Activated T-cell treated with anti-CD3 and anti-CD28 coated beads for 48 hours (primary cell): ENCODE data around the gene ZMYM5.
A peak's percentile ranks its signal among the peaks of the same experiment; 100 is the strongest.
"Not testable (repeated sequence)": the region's sequence is repeated elsewhere in the genome, so short reads cannot be mapped to it uniquely, and the experiment has no call there.

Source experiments
- DNase-seq: peaks from one replicate; pipeline ENCODE4 v3.0.0-alpha.2; 2020; ENCODE audit warnings: low read depth

ZMYM5 gene

DNA sequence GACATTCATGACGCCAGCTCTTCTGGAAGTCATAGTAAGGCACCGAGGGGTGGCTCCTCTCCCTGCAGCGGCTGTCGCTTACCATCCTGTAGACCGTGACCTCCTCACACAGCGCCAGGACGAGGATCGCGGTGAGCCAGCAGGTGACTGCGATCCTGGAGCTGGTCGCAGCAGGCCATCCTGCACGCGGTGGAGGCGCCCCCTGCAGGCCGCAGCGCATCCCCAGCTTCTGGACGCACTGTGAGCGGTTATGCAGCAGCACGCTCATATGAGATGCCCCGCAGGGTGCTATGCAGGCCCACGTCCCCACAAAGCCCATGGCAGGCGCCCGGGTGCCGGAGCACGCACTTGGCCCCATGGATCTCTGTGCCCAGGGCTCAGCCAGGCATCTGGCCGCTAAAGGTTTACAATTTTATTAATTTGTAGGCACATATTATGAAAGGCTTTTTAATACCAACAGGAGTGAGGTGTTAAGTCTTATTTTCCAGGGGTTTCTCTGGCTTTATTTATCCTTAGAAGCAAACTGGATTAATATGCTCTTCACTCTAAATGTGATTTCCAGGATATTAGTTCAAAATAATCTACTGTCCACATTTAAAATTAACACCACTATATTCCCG, 45.1 kb downstream of the ZMYM5 start:
- DNase-seq = peak; percentile 37

DNA sequence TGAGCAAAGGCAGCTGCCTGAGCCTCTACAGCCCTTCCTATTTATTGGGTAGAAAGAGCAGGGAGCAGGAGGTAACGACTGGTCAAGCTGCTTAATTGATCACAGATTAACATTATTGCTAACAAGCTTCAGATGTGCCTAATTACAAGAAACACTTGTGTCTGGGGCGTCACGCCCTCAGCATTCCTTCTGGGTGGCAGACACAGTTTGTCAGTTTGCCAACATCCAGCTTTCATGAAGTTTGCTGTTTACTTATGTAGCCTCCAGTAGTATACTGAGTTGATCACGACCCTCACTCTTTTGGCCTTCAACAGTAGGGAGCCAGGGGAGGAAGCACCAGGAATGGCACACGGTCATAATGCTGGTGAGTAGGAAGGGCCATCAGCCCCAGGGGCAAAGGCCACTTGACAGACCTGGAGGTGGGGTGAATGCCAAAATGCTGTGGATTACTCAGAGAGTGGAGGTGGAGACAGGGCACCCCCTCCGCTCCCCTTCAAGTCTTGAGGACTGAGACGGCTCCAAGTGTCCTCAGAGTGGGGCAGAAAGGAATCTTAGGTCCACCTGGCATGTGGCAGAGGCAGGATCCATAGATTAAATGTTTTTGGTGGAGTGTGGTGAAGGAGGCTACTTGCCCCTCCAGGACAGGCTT, 45.8 kb downstream of the ZMYM5 start:
- DNase-seq = no peak

DNA sequence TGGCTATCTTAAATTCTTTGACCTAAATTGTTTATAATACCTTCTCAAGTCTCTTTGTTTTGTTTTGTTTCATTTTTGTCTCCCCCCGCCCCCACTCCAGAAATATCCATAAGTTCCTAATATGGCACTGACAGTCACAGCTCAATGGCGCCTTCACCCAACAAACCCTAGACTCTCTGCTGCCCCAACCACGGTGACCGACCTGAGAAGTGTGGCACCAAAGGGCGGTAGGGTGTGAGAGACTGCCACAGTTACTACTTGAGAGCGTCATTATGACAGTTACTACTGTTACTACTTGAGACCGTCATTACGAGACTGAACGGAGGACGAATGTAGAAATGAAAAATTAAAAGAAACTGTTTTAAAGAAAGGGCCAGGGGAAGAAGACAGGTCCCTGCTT, 46.3 kb downstream of the ZMYM5 start:
- no peak for DNase-seq

DNA sequence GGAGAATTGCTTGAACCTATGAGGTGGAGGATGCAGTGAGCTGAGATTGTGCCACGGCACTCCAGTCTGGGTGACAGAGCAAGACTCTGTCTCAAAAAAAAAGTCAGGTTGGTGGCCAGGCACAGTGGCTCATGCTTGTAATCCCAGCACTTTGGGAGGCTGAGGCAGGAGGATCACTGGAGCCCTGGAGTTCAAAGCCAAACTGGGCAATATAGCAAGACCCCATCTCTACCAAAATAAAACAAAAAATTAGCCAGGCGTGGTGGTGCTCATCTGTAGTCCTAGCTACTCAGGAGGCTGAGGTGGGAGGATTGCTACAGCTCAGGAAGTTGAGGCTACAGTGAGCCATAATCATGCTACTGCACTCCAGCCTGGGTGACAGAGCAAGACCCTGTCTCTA, 47.6 kb downstream of the ZMYM5 start:
- not testable (repeated sequence) for DNase-seq

DNA sequence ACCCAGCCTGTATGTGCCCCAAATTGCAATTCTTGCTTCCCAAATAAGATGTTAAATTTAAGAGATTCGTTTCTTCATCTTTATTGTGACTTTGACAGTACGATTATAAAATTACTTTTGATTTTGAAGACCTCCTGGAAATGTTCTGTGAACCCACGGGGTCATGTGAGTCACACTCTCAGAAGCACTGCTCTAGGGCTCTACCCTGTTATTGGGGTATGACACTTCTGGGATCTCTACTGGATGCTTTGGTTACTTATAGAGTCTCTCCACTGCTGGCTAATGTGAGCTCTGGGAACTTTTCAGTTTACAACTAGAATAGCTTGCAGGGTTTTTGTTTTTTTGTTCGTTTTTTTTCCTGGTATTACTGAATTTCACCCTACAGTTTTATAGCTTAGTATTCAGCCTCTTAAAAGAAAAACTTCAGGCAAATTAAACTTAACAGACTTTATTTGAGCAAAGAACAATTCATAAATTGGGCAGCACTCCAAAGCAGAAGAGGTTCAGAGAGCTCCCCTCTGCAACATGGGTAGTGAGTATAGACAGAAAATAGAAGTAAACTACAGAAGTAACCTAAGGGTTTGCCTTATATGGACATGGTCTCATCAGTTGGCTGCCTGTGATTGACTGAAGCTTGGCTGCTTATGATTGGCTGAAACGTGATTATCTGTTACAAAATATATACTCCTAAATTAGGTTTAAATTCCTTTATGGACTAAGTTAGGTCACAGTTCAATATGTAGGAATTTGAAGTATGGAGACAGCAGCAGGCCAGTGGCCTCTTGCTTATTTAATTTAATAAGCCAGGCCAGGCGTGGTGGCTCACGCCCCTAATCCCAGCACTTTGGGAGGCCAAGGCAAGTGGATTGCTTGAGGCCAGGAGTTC, 52.2 kb downstream of the ZMYM5 start:
- no peak for DNase-seq

- no peak for DNase-seq
These were observed 53.3 kb downstream of the ZMYM5 start for GRCh38 chr13:19810151-19810550.

- DNase-seq = no peak
These were observed 57.7 kb downstream of the ZMYM5 start for GRCh38 chr13:19805765-19806164.

DNA sequence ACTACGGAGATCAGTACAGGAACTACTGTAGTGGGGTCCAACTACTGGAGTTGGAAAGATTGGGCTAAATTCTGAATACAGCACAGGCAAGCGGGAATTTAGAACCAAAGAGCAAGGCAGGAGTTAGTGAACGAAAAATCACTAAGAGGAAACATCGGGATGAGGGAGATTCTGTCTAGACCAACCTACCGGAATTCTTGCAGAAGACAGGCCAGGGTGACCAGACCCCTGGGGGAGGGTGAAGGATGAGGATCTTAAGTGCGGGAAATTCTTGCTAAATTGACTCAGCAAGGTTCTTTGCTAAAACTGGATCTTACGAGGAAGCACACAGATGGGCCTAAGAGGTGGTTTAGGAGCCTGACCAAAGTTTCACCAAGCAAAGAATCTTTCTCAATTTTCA, 67.5 kb downstream of the ZMYM5 start:
- no peak for DNase-seq

GRCh38 chr13:19794631-19795030, 68.8 kb downstream of the ZMYM5 start:
- DNase-seq = no peak

DNA sequence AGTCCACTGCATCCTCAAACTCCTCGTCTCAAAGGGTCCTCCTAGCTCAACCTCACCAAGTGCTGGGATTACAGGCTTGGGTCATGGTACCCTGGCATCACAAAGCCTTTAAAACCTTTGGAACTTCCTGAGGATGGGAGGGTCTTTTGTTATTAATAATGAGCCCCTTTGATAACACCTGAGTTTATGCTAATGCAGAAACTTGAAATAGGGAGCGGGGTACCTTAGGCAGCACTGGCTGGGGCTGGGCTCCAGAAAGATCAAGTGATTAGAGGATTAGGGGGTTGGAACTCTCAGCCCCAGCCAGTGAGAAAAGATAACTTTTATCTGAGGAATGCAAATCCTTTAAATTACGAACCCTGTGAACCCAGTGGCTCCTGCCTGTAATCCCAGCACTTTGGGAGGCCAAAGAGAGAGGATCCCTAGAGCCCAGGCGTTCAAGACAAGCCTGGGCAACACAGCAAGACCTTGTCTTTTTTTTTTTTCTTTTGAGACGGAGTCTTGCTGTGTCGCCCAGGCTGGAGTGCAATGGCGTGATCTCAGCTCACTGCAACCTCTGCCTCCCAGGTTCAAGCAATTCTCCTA, 71.4 kb downstream of the ZMYM5 start:
- DNase-seq = no peak

DNA sequence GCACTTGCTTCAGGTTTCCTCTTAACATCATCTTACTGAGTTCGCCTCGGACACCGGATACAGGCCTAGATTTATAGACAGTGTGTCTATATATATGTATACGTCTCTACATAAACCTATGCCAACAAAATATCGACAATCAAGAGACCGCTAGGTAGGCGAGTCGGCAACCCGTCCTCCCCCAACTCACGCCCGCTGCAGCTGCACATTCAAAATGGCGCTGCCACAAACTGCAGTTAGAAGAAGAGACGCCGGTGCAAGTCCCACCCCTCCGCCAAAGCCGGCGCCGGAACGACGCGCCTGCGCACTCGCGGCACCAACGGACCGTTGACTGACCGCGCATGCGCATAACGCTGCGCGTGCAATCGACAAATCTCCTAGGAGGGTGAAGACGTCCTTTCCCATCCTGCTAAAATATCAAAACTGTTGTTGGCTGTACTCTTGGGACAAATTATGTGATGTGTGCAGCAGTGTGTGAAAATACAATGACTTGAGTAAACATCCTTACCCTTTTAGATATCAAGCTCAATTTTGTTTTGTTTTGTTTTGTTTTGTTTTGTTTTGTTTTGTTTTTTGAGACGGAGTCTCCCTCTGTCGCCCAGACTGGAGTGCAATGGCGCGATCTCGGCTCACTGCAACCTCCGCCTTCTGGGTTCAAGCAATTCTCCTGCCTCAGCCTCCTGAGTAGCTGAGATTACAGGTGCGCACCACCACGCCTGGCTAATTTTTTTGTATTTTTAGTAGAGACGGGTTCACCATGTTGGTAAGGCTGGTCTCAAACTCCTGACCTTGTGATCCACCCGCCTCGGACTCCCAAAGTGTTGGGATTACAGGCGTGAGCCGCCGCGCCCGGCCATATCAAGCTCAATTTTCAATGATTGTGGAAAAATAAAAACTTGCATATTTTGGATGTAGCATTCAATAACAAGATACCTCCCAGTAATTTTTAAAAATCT, 80.4 kb downstream of the ZMYM5 start, which contains the start of gene PSPC1:
PSPC1 (minus strand) TSS at position 219 of the 956 bp plus-strand sequence; CDS start at position 31, 188 bp downstream.
- DNase-seq = peak; percentile 94

DNA sequence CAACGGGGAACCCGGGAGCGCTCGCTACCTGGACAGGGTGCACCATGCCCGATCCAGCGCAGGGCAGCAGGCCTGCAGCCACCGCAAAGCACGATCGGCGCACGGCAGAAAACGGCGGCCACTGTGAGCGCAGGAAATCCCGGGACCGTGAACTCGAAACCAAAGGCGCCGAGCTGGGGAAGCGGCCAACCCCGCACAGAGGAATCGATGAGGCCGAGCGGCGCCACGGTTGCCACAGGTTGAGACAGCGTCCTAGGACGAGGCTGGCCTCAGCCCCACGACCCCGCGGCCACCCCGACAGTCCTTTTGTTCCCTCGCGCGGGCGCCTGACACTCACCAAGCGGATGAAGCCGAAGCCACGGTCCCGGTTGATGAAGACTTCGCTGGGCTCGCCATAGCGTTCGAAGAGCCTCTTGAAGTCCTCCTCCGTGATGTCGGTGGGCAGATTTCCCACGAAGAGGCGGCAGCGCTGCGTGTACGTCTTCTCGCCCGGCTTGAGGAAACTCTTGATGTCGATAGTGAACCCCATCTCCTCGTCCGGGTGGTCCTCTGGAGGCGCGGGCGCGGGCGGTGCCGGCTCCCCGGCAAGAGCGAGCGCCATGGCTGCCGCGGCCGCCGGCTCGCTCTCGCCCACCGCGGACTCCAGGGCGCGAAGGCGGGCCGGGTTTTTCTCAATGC, 81.3 kb downstream of the ZMYM5 start:
- DNase-seq = peak; percentile 45

DNA sequence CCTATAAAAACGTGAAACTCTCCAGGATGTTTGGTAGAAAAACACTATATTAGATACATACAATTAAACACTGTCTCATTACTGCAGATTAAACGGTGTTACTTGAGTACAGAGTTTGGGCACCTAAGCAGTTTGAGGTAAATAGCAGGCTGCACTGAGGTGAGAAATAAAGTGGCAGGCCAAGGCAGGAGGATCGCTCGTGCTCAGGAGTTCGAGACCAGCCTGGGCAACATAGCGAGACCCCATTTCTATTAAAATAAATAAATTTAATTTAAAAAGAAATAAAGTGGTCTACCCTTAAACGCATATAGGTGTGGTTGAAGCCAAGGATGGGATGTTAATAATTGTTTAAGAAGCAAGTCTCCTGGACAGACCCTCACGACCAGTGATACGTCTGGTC, 81.9 kb downstream of the ZMYM5 start:
- DNase-seq = no peak

DNA sequence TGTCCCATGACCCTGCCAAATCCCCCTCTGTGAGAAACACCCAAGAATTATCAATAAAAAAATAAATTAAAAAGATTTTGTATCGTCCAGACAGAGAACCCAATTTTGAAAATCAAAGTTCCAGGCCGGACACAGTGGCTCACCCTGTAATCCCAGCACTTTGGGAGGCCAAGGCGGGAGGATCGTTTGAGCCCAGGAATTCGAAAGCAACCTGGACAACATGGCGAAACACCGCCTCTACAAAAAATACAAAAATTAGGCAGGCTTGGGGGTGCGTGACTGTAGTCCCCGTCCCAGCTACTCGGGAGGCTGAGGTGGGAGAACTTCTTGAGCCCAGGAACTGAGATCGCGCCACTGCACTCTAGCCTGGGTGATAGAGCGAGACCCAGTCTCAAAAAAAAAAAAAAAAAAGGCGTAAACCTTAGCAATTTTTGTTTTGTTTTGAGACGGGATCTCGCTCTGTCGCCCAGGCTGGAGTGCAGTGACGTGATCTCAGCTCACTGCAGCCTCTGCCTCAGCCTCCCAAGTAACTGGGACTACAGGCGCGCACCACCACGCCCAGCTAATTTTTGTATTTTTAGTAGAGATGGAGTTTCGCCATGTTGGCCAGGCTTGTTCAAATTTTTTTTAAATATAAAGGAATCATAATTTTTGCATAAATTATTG, 82.6 kb downstream of the ZMYM5 start:
- DNase-seq = not testable (repeated sequence)
